IPS-18c (cell line): ENCODE results near the gene MBD1.
"Not testable (repeated sequence)": the region's sequence is repeated elsewhere in the genome, so short reads cannot be mapped to it uniquely, and the experiment has no call there.

Experiments used
- H3K4me3 ChIP-seq: 2 replicates; pipeline ENCODE4 v1.7.0; 2013; ENCODE audit warnings: low read depth, mild to moderate bottlenecking, low read length, moderate library complexity; ENCODE audit not compliant: insufficient read depth
- H3K9me3 ChIP-seq: one replicate; pipeline ENCODE4 v1.6.1; 2013; ENCODE audit warnings: mild to moderate bottlenecking, low read length, moderate library complexity; ENCODE audit not compliant: control insufficient read depth, insufficient read depth

MBD1 gene

GRCh38 chr18:50241768-50242167 lies 39.6 kb downstream of the MBD1 start:
- not testable (repeated sequence) for H3K9me3 ChIP-seq, H3K4me3 ChIP-seq

DNA sequence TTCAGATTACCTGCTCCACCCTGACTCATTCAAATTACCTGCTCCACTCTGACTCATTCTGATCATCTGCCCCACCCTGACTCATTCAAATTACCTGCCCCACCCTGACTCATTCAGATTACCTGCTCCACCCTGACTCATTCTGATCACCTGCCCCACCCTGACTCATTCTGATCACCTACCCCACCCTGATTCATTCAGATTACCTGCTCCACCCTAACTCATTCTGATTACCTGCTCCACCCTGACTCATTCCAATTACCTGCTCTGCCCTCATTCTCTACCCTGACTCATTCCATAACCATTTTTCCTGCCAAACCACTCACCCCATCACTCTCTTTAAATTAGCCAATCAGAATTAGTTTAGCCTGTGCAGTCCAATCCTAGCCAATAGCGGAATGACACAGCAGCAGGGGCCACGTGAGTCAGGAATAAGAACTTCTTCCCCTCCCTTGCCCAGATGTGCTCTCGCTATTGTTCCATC lies 41.2 kb downstream of the MBD1 start:
- Histone ChIP-seq H3K9me3 (no peaks in the 10 kb centered on the region), H3K4me3 (no peak overlapping the region)

DNA sequence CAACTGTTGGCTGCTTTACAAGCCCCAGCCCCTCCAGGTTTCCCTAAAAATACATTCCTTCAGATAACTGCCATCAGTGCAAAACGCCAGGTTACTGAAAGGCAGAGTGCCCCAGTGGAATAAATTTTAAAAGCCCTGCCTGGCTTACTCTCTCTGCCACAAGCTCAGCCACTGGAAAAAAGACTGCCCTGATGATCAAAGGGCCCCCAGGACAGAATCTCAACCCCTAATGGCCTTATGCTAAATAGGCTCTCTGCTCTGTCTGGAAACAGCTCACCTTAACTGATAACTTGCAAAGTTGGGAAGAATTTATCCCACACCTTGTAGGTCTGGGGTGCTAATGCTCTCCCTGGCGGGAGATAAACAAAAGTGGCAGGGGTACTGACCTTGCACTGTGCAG lies 48.9 kb downstream of the MBD1 start:
- H3K9me3 ChIP-seq = no peaks in the 10 kb centered on the region
- H3K4me3 ChIP-seq = no peak overlapping the region

- no peaks in the 10 kb centered on the region for H3K9me3 ChIP-seq
Observed at GRCh38 chr18:50231621-50232020, 49.7 kb downstream of the MBD1 start.

GRCh38 chr18:50220249-50220648 lies 61.1 kb downstream of the MBD1 start:
- H3K9me3 ChIP-seq = not testable (repeated sequence)

More at GRCh38 chr18:50231621-50232020, 49.7 kb downstream of the MBD1 start:
- H3K4me3 ChIP-seq = no peak overlapping the region

More at GRCh38 chr18:50220249-50220648, 61.1 kb downstream of the MBD1 start:
- H3K4me3 ChIP-seq = not testable (repeated sequence)
